Ovary (tissue), 3 donors: ENCODE data around the gene ETV6.

Experiments used
- EP300 ChIP-seq: sonication (generic); formaldehyde crosslinking; IDR thresholded peaks from one replicate; pipeline ENCODE4 v1.6.1; 2017; ENCODE audit warnings: antibody characterized with exemption
- TF ChIP-seq, protein P1 (sequence below), 3 donors: fragments of 450-650 bp in 2 of 3; fragments of 200-600 bp in 1 of 3; IDR thresholded peaks; one replicate each; pipeline versions ENCODE4 v1.5.1 to v1.8.0; 2016 to 2022; ENCODE audit warnings: antibody characterized with exemption in 3 of 3, mild to moderate bottlenecking in 1 of 3
- donor health status: DM: no; HTN: no; CAD: no.

DNA sequence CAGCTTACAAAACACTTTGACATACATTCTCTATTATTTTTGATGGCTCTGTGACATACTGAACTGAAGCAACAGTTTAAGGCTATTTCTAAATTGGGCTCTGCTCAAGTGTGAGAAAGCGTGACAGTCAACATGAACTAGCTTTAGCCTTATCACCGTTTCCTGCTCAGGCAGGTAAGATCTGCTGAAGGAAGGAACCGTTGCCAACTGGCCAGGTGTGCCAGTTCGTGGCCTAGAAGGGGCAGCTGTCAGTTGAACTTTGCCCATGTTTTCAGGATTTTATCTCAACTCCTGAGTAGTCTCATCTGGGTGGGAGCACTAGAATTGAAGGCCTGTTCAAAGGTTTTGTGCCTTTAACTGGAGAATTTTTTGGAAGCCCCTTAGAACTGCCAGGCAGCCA is 79.5 kb downstream of the ETV6 start:
- TF ChIP-seq, protein P1, sequence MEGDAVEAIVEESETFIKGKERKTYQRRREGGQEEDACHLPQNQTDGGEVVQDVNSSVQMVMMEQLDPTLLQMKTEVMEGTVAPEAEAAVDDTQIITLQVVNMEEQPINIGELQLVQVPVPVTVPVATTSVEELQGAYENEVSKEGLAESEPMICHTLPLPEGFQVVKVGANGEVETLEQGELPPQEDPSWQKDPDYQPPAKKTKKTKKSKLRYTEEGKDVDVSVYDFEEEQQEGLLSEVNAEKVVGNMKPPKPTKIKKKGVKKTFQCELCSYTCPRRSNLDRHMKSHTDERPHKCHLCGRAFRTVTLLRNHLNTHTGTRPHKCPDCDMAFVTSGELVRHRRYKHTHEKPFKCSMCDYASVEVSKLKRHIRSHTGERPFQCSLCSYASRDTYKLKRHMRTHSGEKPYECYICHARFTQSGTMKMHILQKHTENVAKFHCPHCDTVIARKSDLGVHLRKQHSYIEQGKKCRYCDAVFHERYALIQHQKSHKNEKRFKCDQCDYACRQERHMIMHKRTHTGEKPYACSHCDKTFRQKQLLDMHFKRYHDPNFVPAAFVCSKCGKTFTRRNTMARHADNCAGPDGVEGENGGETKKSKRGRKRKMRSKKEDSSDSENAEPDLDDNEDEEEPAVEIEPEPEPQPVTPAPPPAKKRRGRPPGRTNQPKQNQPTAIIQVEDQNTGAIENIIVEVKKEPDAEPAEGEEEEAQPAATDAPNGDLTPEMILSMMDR (IDR thresholded peaks at IDR 0.05) = no peak
- no peak for TF ChIP-seq EP300
